GM12872 (cell line): Measurements from ENCODE around the gene MTUS2.

Source experiments
- CTCF ChIP-seq: IDR thresholded peaks from 3 replicates; pipeline ENCODE4 v1.5.1; 2011; ENCODE audit warnings: low read depth, mild to moderate bottlenecking, low read length, moderate library complexity; ENCODE audit not compliant: insufficient read depth

MTUS2 gene

GRCh38 chr13:29294821-29295220 is 474.7 kb downstream of the MTUS2 start:
- no peak for TF ChIP-seq CTCF

DNA sequence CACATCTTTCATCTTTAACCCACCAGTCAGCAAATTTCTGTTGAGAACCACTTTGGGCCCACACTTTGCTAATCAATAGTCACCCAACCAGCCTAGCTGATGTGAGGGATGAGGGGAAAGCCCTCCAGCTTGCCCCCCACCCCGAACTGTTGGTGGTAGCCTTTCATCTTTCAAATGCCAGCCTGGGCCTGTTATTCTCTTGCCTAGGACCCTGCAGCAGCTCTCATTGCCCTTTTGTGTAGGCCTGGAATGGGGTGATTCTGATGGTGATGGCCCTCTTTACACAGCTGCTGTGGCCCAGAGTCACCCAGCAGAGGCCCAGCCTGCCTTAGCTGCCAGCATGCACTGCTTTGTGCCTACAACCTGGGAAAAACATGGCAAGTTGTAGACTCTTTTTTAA is 480.9 kb downstream of the MTUS2 start:
- TF ChIP-seq CTCF = no peak

DNA sequence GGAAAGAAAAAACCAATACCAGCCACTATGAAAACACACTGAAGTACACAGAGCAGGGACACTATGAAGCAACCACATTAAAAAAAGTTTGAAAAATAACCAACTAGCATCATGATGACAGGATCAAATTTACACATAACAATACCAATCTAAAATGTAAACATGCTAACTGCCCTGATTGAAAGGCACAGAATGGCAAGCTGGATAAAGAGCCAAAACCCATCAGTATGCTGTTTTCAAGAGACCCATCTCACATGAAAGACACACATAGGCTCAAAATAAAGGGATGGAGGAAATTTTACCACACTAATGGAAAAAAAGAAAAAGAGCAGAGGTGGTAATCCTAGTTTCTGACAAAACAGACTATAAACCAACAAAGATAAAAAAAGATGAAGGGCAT is 484.0 kb downstream of the MTUS2 start:
- TF ChIP-seq CTCF = no peak

DNA sequence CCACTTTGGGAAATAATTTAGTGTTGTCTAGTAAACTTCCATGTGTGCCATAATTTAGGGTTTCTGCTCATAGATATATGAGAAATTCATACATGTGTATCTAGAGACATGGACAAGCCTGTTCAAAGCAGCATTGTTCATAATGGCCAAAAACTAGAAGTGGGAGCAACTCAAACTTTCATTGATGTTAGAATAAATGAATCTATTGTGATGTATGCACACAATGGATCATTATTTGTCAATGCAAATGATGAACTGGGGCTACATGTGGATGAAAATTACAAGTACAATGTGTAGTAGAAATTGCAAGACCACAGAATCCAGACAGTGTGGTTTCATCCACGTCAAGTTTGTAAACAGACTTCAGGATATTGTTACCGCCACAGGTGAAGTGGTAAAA is 490.7 kb downstream of the MTUS2 start:
- no peak for TF ChIP-seq CTCF

DNA sequence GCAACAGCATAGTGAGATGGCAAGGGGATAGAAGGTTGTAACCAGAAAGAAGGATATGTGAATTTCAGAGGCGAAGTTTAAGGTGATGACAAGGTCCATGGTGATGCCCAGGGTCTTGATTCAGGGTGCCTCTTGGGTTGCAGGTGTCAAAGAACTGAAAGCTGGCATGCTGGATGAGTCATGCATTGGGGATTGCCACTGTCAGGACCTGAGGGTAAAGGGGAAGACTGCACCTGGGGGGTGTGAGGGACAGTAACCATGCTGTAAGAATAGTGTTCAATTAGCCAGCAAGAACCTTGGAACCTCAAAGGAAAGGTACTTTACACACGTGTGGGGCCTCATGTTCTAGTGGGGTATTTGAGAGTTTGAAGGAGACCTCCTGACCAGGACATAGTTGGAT is 495.7 kb downstream of the MTUS2 start:
- no peak for TF ChIP-seq CTCF

GRCh38 chr13:29317828-29318227 is 497.7 kb downstream of the MTUS2 start:
- TF ChIP-seq CTCF = no peak

- no peak for TF ChIP-seq CTCF
These were observed 498.6 kb downstream of the MTUS2 start for GRCh38 chr13:29318741-29319140.

GRCh38 chr13:29319451-29319850 is 499.3 kb downstream of the MTUS2 start:
- no peak for TF ChIP-seq CTCF
